Raji (cell line): ENCODE measurements around the gene THSD4.

ENCODE experiments used
- POLR2A ChIP-seq: IDR thresholded peaks from 2 replicates; pipeline ENCODE4 v1.6.1; 2011; ENCODE audit warnings: low read depth, low read length, control low read depth; ENCODE audit not compliant: insufficient read depth

THSD4 gene

GRCh38 chr15:71643918-71644317, 528.6 kb downstream of the THSD4 start:
- TF ChIP-seq POLR2A, result no peak

- no peak for TF ChIP-seq POLR2A
Measured at GRCh38 chr15:71646767-71647486, 531.7 kb downstream of the THSD4 start.

- TF ChIP-seq POLR2A, result no peak
Measured at GRCh38 chr15:71647487-71647808, 532.2 kb downstream of the THSD4 start.

GRCh38 chr15:71648095-71648494, 532.8 kb downstream of the THSD4 start:
- TF ChIP-seq POLR2A, result no peak

GRCh38 chr15:71649894-71650293, 534.6 kb downstream of the THSD4 start:
- TF ChIP-seq POLR2A, result no peak

- no peak for TF ChIP-seq POLR2A
Measured at GRCh38 chr15:71650603-71651002, 535.3 kb downstream of the THSD4 start.

GRCh38 chr15:71651750-71652186, 536.5 kb downstream of the THSD4 start:
- TF ChIP-seq POLR2A, result no peak

- TF ChIP-seq POLR2A, result no peak
Measured at GRCh38 chr15:71654042-71654719, 538.9 kb downstream of the THSD4 start.

- TF ChIP-seq POLR2A, result no peak
Measured at GRCh38 chr15:71654720-71655174, 539.5 kb downstream of the THSD4 start.

GRCh38 chr15:71656425-71656824, 541.2 kb downstream of the THSD4 start:
- no peak for TF ChIP-seq POLR2A

- no peak for TF ChIP-seq POLR2A
Measured at GRCh38 chr15:71657141-71657540, 541.9 kb downstream of the THSD4 start.

- no peak for TF ChIP-seq POLR2A
Measured at GRCh38 chr15:71658036-71658435, 542.8 kb downstream of the THSD4 start.

- no peak for TF ChIP-seq POLR2A
Measured at GRCh38 chr15:71658827-71659729, 543.8 kb downstream of the THSD4 start.

GRCh38 chr15:71659730-71660067, 544.4 kb downstream of the THSD4 start:
- no peak for TF ChIP-seq POLR2A

- no peak for TF ChIP-seq POLR2A
Measured at GRCh38 chr15:71660501-71660900, 545.2 kb downstream of the THSD4 start.

- no peak for TF ChIP-seq POLR2A
Measured at GRCh38 chr15:71662306-71662705, 547.0 kb downstream of the THSD4 start.
